ENCODE data around the gene GPAM. TPM values are rescaled to one million over a fixed set of nuclear protein-coding genes. Genes with fewer than 3 reads are reported as not detected.

The GPAM gene
- polyA plus RNA-seq (2013), result 3.9 and 4.1 TPM in 2 replicates

DNA sequence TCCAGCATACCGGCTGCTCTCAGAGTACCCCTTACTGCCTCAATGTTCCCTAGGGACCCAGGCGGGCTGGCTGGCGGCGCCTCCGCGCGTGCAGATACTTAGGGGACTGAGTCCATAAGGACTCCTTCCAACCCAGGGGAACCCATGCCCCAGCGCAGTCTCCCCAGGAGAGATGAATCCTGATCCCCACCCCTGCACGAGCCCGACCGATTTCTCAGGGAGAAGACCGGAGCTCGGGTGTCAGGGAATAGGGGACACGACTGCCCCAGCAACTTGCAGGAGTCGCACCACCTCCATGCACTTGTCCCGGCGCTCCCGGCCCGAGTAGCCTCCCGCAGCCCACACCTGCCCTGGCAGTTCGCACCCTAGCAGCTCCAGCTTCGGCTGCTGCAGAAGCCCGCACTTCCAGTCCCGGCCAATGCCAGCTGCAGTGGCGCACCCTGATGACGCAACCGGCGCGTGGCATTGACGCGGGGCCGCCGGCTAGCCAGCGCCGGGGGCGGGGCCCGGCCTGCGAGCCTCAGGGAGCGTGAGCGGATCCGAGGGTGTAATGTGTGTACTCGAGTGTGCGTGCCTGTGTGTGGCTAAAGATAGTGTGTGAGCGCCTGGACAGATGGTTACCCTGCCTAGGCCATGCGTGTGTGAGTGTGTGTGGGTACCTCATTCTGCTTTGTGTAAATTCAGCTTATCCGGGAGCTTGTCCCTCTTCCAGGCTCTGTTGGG lies at the start of gene GPAM:
GPAM (minus strand) TSS at position 437 of the 723 bp plus-strand sequence. CDS start 1,981 bp downstream, outside the sequence.
- H3K27ac ChIP-seq (ENCODE audit: low read depth, low read length), result no peak within 1 kb of the TSS
- peaks cover 5% of the 10 kb centered on the region for H3K79me2 ChIP-seq (ENCODE audit: control insufficient read depth, insufficient read depth, low read length, poor library complexity)
- H2AFZ ChIP-seq (ENCODE audit: insufficient read depth, low read length, poor library complexity), result peak within 1 kb of the TSS; percentile 100
- H3K9me3 ChIP-seq (ENCODE audit: insufficient read depth, low read depth, low read length), result no peaks in the 10 kb centered on the region
- H2BK120ac ChIP-seq (ENCODE audit: insufficient read depth, low read length, poor library complexity), result peak within 1 kb of the TSS; percentile 58
- peak within 1 kb of the TSS; percentile 54 for H3K4ac ChIP-seq (ENCODE audit: low read depth, low read length)
- H4K12ac ChIP-seq (ENCODE audit: low read depth, low read length), result peak within 1 kb of the TSS; percentile 97
- H3K36me3 ChIP-seq (ENCODE audit: control insufficient read depth in 1 of 2, insufficient read depth in 2 of 2, low read length in 2 of 2), result no peaks in the 10 kb centered on the region
- no peak within 1 kb of the TSS for H2AK5ac ChIP-seq (ENCODE audit: low read length)
- peak within 1 kb of the TSS; percentile 99 for H4K8ac ChIP-seq (ENCODE audit: low read depth, low read length)
- peak within 1 kb of the TSS; percentile 98 for H3K4me2 ChIP-seq (ENCODE audit: low read length)
- H3K4me3 ChIP-seq (ENCODE audit: low read depth, low read length), result peak within 1 kb of the TSS; percentile 98
- H2BK12ac ChIP-seq (ENCODE audit: low read length), result no peak within 1 kb of the TSS
- peaks cover 7% of the 10 kb centered on the region for H3K79me1 ChIP-seq (ENCODE audit: low read length)
- no peak within 1 kb of the TSS for H2BK5ac ChIP-seq (ENCODE audit: low read depth, low read length, poor library complexity)
- H3K27me3 ChIP-seq (ENCODE audit: insufficient read depth, low read length), result no peaks in the 10 kb centered on the region
- WGBS (ENCODE audit: extremely low coverage, insufficient coverage, insufficient read length), result no CpG with 5 or more reads among the region's 46 CpGs
- H3K18ac ChIP-seq (ENCODE audit: low read length), result peak within 1 kb of the TSS; percentile 92
- peak within 1 kb of the TSS; percentile 98 for H3K9ac ChIP-seq (ENCODE audit: low read length)
- H3K14ac ChIP-seq (ENCODE audit: low read length), result peak within 1 kb of the TSS; percentile 94
- peak within 1 kb of the TSS; percentile 84 for H4K91ac ChIP-seq (ENCODE audit: low read depth, low read length)
- peaks cover 0 to 3% of the 10 kb centered on the region in 2 experiments for H3K4me1 ChIP-seq (ENCODE audit: control insufficient read depth in 1 of 2, insufficient read depth in 2 of 2, low read length in 2 of 2)
- peak; percentile 94 to 98 for DNase-seq
- no peak within 1 kb of the TSS for H3K23ac ChIP-seq (ENCODE audit: low read length)

DNA sequence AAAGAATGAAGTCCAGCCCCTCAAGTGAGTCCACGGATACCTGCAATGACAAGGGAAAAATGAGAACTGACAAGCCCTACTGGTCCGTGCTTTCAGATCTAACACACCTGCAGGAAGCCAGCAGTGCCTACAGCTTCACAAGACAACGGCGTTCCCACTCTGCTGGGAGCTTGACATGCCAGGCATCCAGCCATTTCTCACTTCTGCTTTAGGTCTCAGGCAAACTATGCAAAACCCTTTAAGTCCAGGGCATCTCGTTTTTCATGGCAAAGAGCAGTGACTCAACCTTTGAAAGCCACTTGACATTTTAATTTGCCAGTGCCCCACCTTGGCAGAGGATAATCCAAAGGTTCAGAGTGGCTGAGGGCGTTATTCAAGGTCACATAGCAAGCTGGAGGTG lies 49.1 kb upstream of the GPAM start:
- DNase-seq, result peak; percentile 95 to 97
- H3K14ac ChIP-seq (ENCODE audit: low read length), result no peak overlapping the region
- WGBS (ENCODE audit: extremely low coverage, insufficient coverage, insufficient read length), result no CpG with 5 or more reads among the region's 6 CpGs

DNA sequence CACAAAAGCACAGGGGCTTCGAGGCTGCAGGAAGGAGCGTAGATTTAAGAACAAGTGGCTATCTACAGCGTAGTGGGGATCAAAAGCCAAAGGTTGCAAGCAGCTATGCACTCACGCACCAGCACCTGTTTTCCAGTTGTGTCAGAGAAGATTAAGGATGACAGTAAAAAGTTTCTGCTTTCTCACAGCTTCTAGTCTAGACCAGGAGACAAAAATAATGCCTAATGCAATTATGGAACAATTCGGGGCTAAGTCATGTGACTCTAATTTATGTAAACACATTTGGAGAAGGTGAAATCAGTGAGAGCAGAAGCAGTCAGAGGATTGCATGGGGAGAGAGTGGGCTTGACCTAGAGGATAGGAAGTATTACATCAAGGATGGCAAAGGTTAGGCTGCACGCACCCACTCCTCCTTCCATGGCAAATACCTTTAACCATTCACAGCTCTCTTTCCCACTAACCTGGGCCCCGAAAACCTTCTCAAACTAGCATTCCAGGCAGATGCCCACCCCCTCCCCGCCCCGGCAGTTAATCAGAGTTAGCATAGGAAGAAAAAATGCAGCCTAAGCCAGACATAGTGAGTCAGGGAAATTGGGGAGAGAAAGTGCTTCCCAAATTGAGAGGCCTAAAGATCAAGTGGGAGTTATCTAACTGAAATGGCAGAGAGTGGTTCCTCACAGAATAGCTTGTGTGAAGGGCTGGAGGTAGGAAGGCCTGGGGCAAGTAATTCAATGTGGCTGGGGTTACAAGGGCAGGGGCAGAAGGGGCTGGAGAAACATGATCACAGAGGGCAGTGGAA lies 48.2 kb upstream of the GPAM start:
- no peaks in the 10 kb centered on the region for H3K36me3 ChIP-seq (ENCODE audit: control insufficient read depth in 1 of 2, insufficient read depth in 2 of 2, low read length in 2 of 2)
- no peak overlapping the region for H4K12ac ChIP-seq (ENCODE audit: low read depth, low read length)
- H2BK120ac ChIP-seq (ENCODE audit: insufficient read depth, low read length, poor library complexity), result no peak overlapping the region
- H3K4me3 ChIP-seq (ENCODE audit: low read depth, low read length), result no peak overlapping the region
- H3K9me3 ChIP-seq (ENCODE audit: insufficient read depth, low read depth, low read length), result peaks cover 3% of the 10 kb centered on the region
- no peak overlapping the region for H3K4me2 ChIP-seq (ENCODE audit: low read length)
- H4K91ac ChIP-seq (ENCODE audit: low read depth, low read length), result no peak overlapping the region
- H3K14ac ChIP-seq (ENCODE audit: low read length), result no peak overlapping the region
- no peak overlapping the region for H3K9ac ChIP-seq (ENCODE audit: low read length)
- H3K79me1 ChIP-seq (ENCODE audit: low read length), result no peaks in the 10 kb centered on the region
- WGBS (ENCODE audit: extremely low coverage, insufficient coverage, insufficient read length), result no CpG with 5 or more reads among the region's 9 CpGs
- no peak overlapping the region for H2BK5ac ChIP-seq (ENCODE audit: low read depth, low read length, poor library complexity)
- H2BK12ac ChIP-seq (ENCODE audit: low read length), result no peak overlapping the region
- no peak overlapping the region for H3K4ac ChIP-seq (ENCODE audit: low read depth, low read length)
- H3K18ac ChIP-seq (ENCODE audit: low read length), result no peak overlapping the region
- no peak overlapping the region for H3K23ac ChIP-seq (ENCODE audit: low read length)
- no peak overlapping the region for H2AK5ac ChIP-seq (ENCODE audit: low read length)
- no peaks in the 10 kb centered on the region for H3K27me3 ChIP-seq (ENCODE audit: insufficient read depth, low read length)
- H2AFZ ChIP-seq (ENCODE audit: insufficient read depth, low read length, poor library complexity), result no peak overlapping the region
- DNase-seq, result no peak
- H3K4me1 ChIP-seq (ENCODE audit: control insufficient read depth in 1 of 2, insufficient read depth in 2 of 2, low read length in 2 of 2), result peaks cover 6 to 9% of the 10 kb centered on the region in 2 experiments
- no peaks in the 10 kb centered on the region for H3K79me2 ChIP-seq (ENCODE audit: control insufficient read depth, insufficient read depth, low read length, poor library complexity)
- no peak overlapping the region for H4K8ac ChIP-seq (ENCODE audit: low read depth, low read length)
- no peak overlapping the region for H3K27ac ChIP-seq (ENCODE audit: low read depth, low read length)

More for the DNA sequence above, 49.1 kb upstream of the GPAM start:
- Histone ChIP-seq H3K27ac (ENCODE audit: low read depth, low read length) (no peak overlapping the region), H3K79me2 (ENCODE audit: control insufficient read depth, insufficient read depth, low read length, poor library complexity) (no peaks in the 10 kb centered on the region), H3K23ac (ENCODE audit: low read length) (no peak overlapping the region), H3K4me3 (ENCODE audit: low read depth, low read length) (no peak overlapping the region), H3K4me2 (ENCODE audit: low read length) (no peak overlapping the region), H3K4me1 (ENCODE audit: control insufficient read depth in 1 of 2, insufficient read depth in 2 of 2, low read length in 2 of 2) (peaks cover 6 to 9% of the 10 kb centered on the region in 2 experiments), H3K9ac (ENCODE audit: low read length) (no peak overlapping the region), H2AK5ac (ENCODE audit: low read length) (no peak overlapping the region), H3K18ac (ENCODE audit: low read length) (no peak overlapping the region), H3K36me3 (ENCODE audit: control insufficient read depth in 1 of 2, insufficient read depth in 2 of 2, low read length in 2 of 2) (no peaks in the 10 kb centered on the region), H3K79me1 (ENCODE audit: low read length) (no peaks in the 10 kb centered on the region), H2AFZ (ENCODE audit: insufficient read depth, low read length, poor library complexity) (no peak overlapping the region), H4K12ac (ENCODE audit: low read depth, low read length) (no peak overlapping the region), H4K8ac (ENCODE audit: low read depth, low read length) (no peak overlapping the region), H4K91ac (ENCODE audit: low read depth, low read length) (no peak overlapping the region), H2BK5ac (ENCODE audit: low read depth, low read length, poor library complexity) (no peak overlapping the region), H3K9me3 (ENCODE audit: insufficient read depth, low read depth, low read length) (peaks cover under 1% of the 10 kb centered on the region), H2BK12ac (ENCODE audit: low read length) (no peak overlapping the region), H3K4ac (ENCODE audit: low read depth, low read length) (no peak overlapping the region), H3K27me3 (ENCODE audit: insufficient read depth, low read length) (no peaks in the 10 kb centered on the region), H2BK120ac (ENCODE audit: insufficient read depth, low read length, poor library complexity) (no peak overlapping the region)

DNA sequence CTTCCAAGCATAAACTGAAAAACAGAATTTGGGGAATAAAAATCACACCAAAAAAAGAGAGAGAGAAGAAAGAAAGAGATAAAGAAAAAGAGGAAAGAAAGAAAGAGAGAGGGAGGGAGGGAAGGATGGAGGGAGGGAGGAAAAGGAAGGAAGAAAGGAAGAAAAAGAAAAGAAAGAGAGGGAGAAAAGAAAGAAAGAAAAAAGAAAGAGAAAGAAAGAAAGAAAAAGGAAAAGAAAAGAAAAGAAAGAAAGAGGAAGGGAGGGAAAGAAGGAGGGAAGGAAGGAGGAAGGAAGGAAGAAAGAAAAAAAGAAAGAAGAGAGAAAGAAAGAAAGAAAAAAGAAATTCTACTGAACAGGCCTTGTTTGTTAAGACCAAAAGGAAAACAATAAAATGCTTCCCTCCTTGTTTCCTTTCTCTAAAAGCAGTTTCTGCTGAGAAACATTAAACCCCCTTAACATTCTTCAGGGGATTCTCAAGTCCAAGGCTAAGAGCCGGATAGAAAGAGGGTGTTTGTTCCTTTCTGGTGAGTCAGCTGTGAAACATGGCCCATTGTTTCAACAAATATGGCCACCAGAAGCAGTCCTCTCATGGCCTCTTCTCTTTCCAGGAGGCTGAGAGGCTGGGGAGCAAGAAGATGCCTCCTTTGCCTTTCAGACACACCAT lies 46.9 kb upstream of the GPAM start:
- Histone ChIP-seq H4K91ac (ENCODE audit: low read depth, low read length) (no peak overlapping the region), H3K36me3 (ENCODE audit: control insufficient read depth in 1 of 2, insufficient read depth in 2 of 2, low read length in 2 of 2) (no peaks in the 10 kb centered on the region), H3K14ac (ENCODE audit: low read length) (no peak overlapping the region), H4K8ac (ENCODE audit: low read depth, low read length) (no peak overlapping the region), H3K79me2 (ENCODE audit: control insufficient read depth, insufficient read depth, low read length, poor library complexity) (no peaks in the 10 kb centered on the region), H3K27me3 (ENCODE audit: insufficient read depth, low read length) (no peaks in the 10 kb centered on the region), H2BK5ac (ENCODE audit: low read depth, low read length, poor library complexity) (no peak overlapping the region), H3K4me2 (ENCODE audit: low read length) (no peak overlapping the region), H3K18ac (ENCODE audit: low read length) (no peak overlapping the region), H3K9ac (ENCODE audit: low read length) (no peak overlapping the region), H3K4ac (ENCODE audit: low read depth, low read length) (no peak overlapping the region), H2BK120ac (ENCODE audit: insufficient read depth, low read length, poor library complexity) (no peak overlapping the region), H3K27ac (ENCODE audit: low read depth, low read length) (no peak overlapping the region), H2AFZ (ENCODE audit: insufficient read depth, low read length, poor library complexity) (no peak overlapping the region), H3K4me1 (ENCODE audit: control insufficient read depth in 1 of 2, insufficient read depth in 2 of 2, low read length in 2 of 2) (peaks cover 6 to 9% of the 10 kb centered on the region in 2 experiments), H4K12ac (ENCODE audit: low read depth, low read length) (no peak overlapping the region), H3K9me3 (ENCODE audit: insufficient read depth, low read depth, low read length) (peaks cover 4% of the 10 kb centered on the region), H2BK12ac (ENCODE audit: low read length) (no peak overlapping the region), H2AK5ac (ENCODE audit: low read length) (no peak overlapping the region), H3K23ac (ENCODE audit: low read length) (no peak overlapping the region), H3K79me1 (ENCODE audit: low read length) (no peaks in the 10 kb centered on the region), H3K4me3 (ENCODE audit: low read depth, low read length) (no peak overlapping the region)
- WGBS (ENCODE audit: extremely low coverage, insufficient coverage, insufficient read length), result no CpG with 5 or more reads among the region's 1 CpG
- DNase-seq, result no peak
